Testis (tissue), 3 donors: ENCODE results near the gene CACYBP. TPM values are rescaled to one million over a fixed set of nuclear protein-coding genes. Genes with fewer than 3 reads are reported as not detected.

Source experiments
- DNase-seq: peaks from one replicate; pipeline ENCODE4 v3.0.0-alpha.2; 2019
- H3K27ac ChIP-seq, 2 donors: fragments of 200-600 bp; sonication (generic); one replicate each; pipeline ENCODE4 v1.5.1; 2019
- H3K27me3 ChIP-seq: fragments of 200-600 bp; sonication (generic); one replicate; pipeline ENCODE4 v1.5.1; 2019
- H3K36me3 ChIP-seq: fragments of 200-600 bp; sonication (generic); one replicate; pipeline ENCODE4 v1.5.1; 2017; ENCODE audit warnings: low read depth; ENCODE audit errors: missing control alignments
- H3K4me1 ChIP-seq: fragments of 200-600 bp; sonication (generic); one replicate; pipeline ENCODE4 v1.5.1; 2019
- H3K4me3 ChIP-seq, 2 donors: fragments of 200-600 bp; sonication (generic); one replicate each; pipeline ENCODE4 v1.5.1; 2017 to 2019
- H3K9me3 ChIP-seq: fragments of 200-600 bp; sonication (generic); one replicate; pipeline ENCODE4 v1.5.1; 2017
- POLR2A ChIP-seq: fragments of 450-650 bp; IDR thresholded peaks from one replicate; pipeline ENCODE4 v1.6.1; 2017; ENCODE audit warnings: antibody characterized with exemption, mild to moderate bottlenecking, moderate library complexity
- WGBS, 2 donors: methylation state at CpG; one replicate each; pipeline ENCODE4 v1.1.5; 2018; 5-methylcytosine and 5-hydroxymethylcytosine counted together
- intact Hi-C: fragments of 100-400 bp; cut with DNase I; formaldehyde crosslinking; loops from one replicate; pipeline ENCODE4 v1.15.1; 2023; ENCODE audit warnings: low total_unique reads
- polyA plus RNA-seq: library from polyadenylated mRNA; stranded (reverse); fragments of 350-450 nt; fragmentation: Illumina TruSeq; extraction: RNeasy Lipid Tissue Mini Kit (QIAGEN cat#74804); gene quantifications from one replicate; pipeline ENCODE4 v1.2.3, GENCODE V29; 2014; ENCODE audit warnings: low read depth, low replicate concordance; ENCODE audit not compliant: insufficient read depth
- total RNA-seq, 2 donors: library from RNA; depleted of rRNA; stranded (reverse); fragments of >200 nt; gene quantifications; one replicate each; pipeline ENCODE4 v1.2.3, GENCODE V29; 2016
- TF ChIP-seq, protein P1 (sequence below), 3 experiments: fragments of 450-650 bp in 2 of 3; fragments of 200-600 bp in 1 of 3; sonication (generic) in 1 of 3; IDR thresholded peaks; one replicate each; pipeline ENCODE4 v1.5.1; 2016 to 2019; ENCODE audit warnings: antibody characterized with exemption in 3 of 3, mild to moderate bottlenecking in 2 of 3, moderate library complexity in 1 of 3

The CACYBP gene
- total and polyA plus RNA-seq, 3 donors from 2014 or later = 74.4 to 121 (median 120) TPM

DNA sequence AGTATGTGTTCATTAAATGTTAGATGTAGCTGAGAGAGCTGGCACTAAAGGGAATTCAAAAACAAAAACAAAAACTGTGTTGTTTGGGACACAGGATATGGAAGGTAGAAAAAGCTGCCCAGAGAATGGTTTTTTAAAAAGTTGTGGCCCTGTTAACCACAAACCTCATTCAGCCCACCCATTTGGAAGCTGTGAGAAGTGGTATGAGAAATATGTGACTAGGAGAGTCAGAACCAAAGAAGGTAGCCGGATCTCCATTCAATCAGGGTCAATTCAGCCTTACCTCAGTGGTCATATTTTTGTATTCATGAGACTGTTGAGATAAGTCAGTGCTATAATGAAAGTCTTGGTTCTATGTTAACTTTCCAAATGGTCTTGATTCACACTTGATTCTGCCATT lies 29.8 kb upstream of the CACYBP start:
- no peak overlapping the region for H3K4me3 ChIP-seq
- no peak for TF ChIP-seq POLR2A
- TF ChIP-seq, protein P1, sequence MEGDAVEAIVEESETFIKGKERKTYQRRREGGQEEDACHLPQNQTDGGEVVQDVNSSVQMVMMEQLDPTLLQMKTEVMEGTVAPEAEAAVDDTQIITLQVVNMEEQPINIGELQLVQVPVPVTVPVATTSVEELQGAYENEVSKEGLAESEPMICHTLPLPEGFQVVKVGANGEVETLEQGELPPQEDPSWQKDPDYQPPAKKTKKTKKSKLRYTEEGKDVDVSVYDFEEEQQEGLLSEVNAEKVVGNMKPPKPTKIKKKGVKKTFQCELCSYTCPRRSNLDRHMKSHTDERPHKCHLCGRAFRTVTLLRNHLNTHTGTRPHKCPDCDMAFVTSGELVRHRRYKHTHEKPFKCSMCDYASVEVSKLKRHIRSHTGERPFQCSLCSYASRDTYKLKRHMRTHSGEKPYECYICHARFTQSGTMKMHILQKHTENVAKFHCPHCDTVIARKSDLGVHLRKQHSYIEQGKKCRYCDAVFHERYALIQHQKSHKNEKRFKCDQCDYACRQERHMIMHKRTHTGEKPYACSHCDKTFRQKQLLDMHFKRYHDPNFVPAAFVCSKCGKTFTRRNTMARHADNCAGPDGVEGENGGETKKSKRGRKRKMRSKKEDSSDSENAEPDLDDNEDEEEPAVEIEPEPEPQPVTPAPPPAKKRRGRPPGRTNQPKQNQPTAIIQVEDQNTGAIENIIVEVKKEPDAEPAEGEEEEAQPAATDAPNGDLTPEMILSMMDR (IDR thresholded peaks at IDR 0.05) = no peak
- DNase-seq = no peak
- intact Hi-C loops = no loop called here
- H3K4me1 ChIP-seq = peaks cover 9% of the 10 kb centered on the region
- H3K27me3 ChIP-seq = no peaks in the 10 kb centered on the region
- H3K9me3 ChIP-seq = no peaks in the 10 kb centered on the region
- no peak overlapping the region for H3K27ac ChIP-seq
- WGBS, 2 donors = 88 to 97% methylated on average over 1 of the region's 1 CpG
- no peaks in the 10 kb centered on the region for H3K36me3 ChIP-seq

DNA sequence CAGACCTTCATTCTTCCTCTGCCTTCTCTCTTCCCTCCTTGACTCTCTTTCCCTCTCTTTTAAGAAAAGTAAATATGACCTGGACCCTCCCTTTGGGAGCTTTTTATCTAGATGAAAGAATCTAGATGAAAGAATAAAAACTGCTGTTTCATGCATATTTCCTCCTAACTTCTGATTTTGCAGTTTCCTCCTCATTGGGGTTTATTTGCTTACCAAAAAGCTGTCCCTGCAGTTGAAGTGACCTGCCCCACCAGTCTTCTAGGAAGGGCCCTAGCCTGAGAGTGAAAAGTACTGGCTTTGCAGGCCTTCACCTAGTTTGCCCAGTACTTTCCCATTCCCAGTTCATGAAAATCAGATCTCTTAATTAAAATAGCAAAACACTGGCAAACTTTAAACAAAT lies 28.3 kb upstream of the CACYBP start:
- intact Hi-C loops = no loop called here
- DNase-seq = no peak
- H3K4me3 ChIP-seq = no peak overlapping the region
- no peak overlapping the region for H3K27ac ChIP-seq
- H3K36me3 ChIP-seq = no peaks in the 10 kb centered on the region
- H3K9me3 ChIP-seq = no peaks in the 10 kb centered on the region
- H3K27me3 ChIP-seq = no peaks in the 10 kb centered on the region
- no peak for TF ChIP-seq POLR2A
- TF ChIP-seq, protein P1 (IDR thresholded peaks at IDR 0.05) = no peak
- no peaks in the 10 kb centered on the region for H3K4me1 ChIP-seq

DNA sequence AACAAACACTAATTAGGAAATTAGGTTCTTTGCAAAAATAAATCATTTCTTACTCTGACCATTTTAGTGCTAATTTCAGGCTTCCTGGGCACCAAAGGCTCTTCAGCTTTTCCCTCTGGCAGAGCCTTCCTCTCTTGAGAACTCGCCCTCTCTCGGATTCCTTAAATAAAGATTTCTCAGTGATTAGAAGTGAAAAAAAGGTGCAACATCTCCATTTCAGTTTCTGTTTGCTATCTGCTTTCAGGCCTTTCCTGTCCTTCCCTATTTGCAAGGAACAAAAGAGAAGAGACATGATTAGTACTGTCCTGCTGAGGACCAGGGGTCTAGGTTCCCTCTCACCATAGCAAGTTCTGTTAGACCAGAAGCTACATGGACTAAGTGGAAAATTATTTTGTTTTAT lies 27.8 kb upstream of the CACYBP start:
- intact Hi-C loops = no loop called here
- no peak for DNase-seq
- no peak overlapping the region for H3K4me3 ChIP-seq
- H3K9me3 ChIP-seq = no peaks in the 10 kb centered on the region
- no peaks in the 10 kb centered on the region for H3K36me3 ChIP-seq
- no peaks in the 10 kb centered on the region for H3K27me3 ChIP-seq
- H3K27ac ChIP-seq = no peak overlapping the region
- no peaks in the 10 kb centered on the region for H3K4me1 ChIP-seq
- 74% methylated on average over 2 of the region's 2 CpGs for WGBS, 2 donors
- TF ChIP-seq, protein P1 (IDR thresholded peaks at IDR 0.05) = no peak
- no peak for TF ChIP-seq POLR2A

DNA sequence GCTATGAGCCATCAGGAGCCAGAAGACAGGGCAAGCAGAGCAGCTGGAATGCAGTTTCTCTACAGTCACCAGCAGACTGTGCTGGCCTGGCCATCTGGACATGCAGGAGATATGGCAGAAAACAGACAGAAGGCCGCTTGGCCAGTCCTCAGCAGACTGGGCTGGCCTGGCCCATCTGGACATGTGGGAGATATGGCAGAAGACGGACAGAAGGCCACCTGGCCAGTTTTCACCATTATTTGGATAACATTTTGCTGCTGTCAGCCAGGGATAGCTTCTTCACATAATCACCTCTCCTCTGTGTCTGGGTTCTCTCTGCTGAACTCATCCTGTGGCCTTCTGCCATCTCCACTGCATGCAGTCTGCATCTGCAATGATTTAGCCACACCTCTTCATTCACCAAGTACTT lies 25.0 kb upstream of the CACYBP start:
- Histone ChIP-seq H3K4me1 (no peaks in the 10 kb centered on the region), H3K9me3 (no peaks in the 10 kb centered on the region), H3K36me3 (no peaks in the 10 kb centered on the region), H3K27ac (no peak overlapping the region), H3K27me3 (no peaks in the 10 kb centered on the region), H3K4me3 (no peak overlapping the region)
- 60 to 66% methylated on average over 2 of the region's 2 CpGs for WGBS, 2 donors
- no peak for DNase-seq
- intact Hi-C loops = no loop called here
- no peak for TF ChIP-seq POLR2A
- TF ChIP-seq, protein P1 (IDR thresholded peaks at IDR 0.05) = no peak

DNA sequence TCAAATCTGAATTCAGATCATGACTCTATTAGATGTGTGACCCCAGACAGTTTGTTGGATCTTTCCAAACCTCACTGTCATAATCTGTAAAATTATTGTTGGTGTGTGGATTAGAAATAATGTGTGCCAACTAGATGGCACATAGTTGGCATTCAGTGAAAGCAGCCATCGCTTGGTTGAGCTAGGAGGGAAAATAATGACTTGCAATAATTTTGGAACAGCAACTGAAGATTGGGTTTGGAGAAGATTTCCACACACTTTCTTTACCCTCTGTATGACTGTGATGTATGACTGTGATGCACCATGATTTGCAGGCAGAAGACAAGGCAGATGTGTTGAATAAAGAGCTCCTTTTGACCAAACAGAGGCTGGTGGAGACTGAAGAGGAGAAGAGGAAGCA lies 24.0 kb upstream of the CACYBP start:
- Histone ChIP-seq H3K4me3 (no peak overlapping the region), H3K36me3 (no peaks in the 10 kb centered on the region), H3K4me1 (no peaks in the 10 kb centered on the region), H3K27ac (no peak overlapping the region), H3K27me3 (no peaks in the 10 kb centered on the region), H3K9me3 (no peaks in the 10 kb centered on the region)
- no peak for DNase-seq
- TF ChIP-seq, protein P1 (IDR thresholded peaks at IDR 0.05) = no peak
- TF ChIP-seq POLR2A = no peak
- intact Hi-C loops = no loop called here
- WGBS, 2 donors = 100% methylated on average over 1 of the region's 1 CpG
